ENCODE data around the gene NFIC. TPM values are rescaled to one million over a fixed set of nuclear protein-coding genes. Genes with fewer than 3 reads are reported as not detected.

NFIC gene
- total and polyA plus RNA-seq, 4 donors, result 12.8 to 100 (median 75.1) TPM

- TF ChIP-seq RAD21 (IDR thresholded peaks at IDR 0.05), result no peak
- TF ChIP-seq JUND (IDR thresholded peaks at IDR 0.05), result no peak
- no peak for TF ChIP-seq CTCF (IDR thresholded peaks at IDR 0.05; ENCODE audit: low read depth, low read length, missing input control)
- no peak for TF ChIP-seq NR2F2 (IDR thresholded peaks at IDR 0.05)
- TF ChIP-seq, protein P1, sequence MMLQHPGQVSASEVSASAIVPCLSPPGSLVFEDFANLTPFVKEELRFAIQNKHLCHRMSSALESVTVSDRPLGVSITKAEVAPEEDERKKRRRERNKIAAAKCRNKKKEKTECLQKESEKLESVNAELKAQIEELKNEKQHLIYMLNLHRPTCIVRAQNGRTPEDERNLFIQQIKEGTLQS (IDR thresholded peaks at IDR 0.05), result no peak
- TF ChIP-seq YY1 (IDR thresholded peaks at IDR 0.05), result no peak
- TF ChIP-seq FOXA2 (IDR thresholded peaks at IDR 0.05), result no peak
- no peak for TF ChIP-seq MAX (IDR thresholded peaks at IDR 0.05)
- no peak for TF ChIP-seq HNF4A (conservative IDR thresholded peaks at IDR 0.05)
- no peak for TF ChIP-seq EGR1 (IDR thresholded peaks at IDR 0.05; ENCODE audit: low read depth in 2 of 2)
- TF ChIP-seq SP1 (IDR thresholded peaks at IDR 0.05), result no peak
- no peak for TF ChIP-seq HNF4G (IDR thresholded peaks at IDR 0.05)
- TF ChIP-seq, protein P2, sequence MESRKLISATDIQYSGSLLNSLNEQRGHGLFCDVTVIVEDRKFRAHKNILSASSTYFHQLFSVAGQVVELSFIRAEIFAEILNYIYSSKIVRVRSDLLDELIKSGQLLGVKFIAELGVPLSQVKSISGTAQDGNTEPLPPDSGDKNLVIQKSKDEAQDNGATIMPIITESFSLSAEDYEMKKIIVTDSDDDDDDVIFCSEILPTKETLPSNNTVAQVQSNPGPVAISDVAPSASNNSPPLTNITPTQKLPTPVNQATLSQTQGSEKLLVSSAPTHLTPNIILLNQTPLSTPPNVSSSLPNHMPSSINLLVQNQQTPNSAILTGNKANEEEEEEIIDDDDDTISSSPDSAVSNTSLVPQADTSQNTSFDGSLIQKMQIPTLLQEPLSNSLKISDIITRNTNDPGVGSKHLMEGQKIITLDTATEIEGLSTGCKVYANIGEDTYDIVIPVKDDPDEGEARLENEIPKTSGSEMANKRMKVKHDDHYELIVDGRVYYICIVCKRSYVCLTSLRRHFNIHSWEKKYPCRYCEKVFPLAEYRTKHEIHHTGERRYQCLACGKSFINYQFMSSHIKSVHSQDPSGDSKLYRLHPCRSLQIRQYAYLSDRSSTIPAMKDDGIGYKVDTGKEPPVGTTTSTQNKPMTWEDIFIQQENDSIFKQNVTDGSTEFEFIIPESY (IDR thresholded peaks at IDR 0.05), result no peak
- no peak for TF ChIP-seq TAF1 (conservative IDR thresholded peaks at IDR 0.05)
- no peak for TF ChIP-seq RXRA (IDR thresholded peaks at IDR 0.05)
- TF ChIP-seq FOXA1 (IDR thresholded peaks at IDR 0.05), result no peak
- TF ChIP-seq GABPA (IDR thresholded peaks at IDR 0.05 in 1 of 2, conservative IDR thresholded peaks at IDR 0.05 in 1 of 2), result no peak
- TF ChIP-seq, protein P3, sequence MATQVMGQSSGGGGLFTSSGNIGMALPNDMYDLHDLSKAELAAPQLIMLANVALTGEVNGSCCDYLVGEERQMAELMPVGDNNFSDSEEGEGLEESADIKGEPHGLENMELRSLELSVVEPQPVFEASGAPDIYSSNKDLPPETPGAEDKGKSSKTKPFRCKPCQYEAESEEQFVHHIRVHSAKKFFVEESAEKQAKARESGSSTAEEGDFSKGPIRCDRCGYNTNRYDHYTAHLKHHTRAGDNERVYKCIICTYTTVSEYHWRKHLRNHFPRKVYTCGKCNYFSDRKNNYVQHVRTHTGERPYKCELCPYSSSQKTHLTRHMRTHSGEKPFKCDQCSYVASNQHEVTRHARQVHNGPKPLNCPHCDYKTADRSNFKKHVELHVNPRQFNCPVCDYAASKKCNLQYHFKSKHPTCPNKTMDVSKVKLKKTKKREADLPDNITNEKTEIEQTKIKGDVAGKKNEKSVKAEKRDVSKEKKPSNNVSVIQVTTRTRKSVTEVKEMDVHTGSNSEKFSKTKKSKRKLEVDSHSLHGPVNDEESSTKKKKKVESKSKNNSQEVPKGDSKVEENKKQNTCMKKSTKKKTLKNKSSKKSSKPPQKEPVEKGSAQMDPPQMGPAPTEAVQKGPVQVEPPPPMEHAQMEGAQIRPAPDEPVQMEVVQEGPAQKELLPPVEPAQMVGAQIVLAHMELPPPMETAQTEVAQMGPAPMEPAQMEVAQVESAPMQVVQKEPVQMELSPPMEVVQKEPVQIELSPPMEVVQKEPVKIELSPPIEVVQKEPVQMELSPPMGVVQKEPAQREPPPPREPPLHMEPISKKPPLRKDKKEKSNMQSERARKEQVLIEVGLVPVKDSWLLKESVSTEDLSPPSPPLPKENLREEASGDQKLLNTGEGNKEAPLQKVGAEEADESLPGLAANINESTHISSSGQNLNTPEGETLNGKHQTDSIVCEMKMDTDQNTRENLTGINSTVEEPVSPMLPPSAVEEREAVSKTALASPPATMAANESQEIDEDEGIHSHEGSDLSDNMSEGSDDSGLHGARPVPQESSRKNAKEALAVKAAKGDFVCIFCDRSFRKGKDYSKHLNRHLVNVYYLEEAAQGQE (IDR thresholded peaks at IDR 0.05), result no peak
- Histone ChIP-seq H3K36me3 (ENCODE audit: control insufficient read depth in 4 of 4, insufficient read depth in 3 of 4, low read depth in 1 of 4, low read length in 3 of 4) (no peaks in the 10 kb centered on the region), H3K9me3 (ENCODE audit: control insufficient read depth in 4 of 4, low read length in 3 of 4) (no peaks in the 10 kb centered on the region), H3K4me3 (ENCODE audit: low read depth in 1 of 3, low read length in 3 of 3) (no peak overlapping the region), H3K9ac (ENCODE audit: low read depth in 1 of 2, low read length in 2 of 2) (no peak overlapping the region), H3K27ac (ENCODE audit: low read depth in 1 of 2, low read length in 2 of 2) (no peak overlapping the region), H3K4me1 (ENCODE audit: control insufficient read depth in 4 of 4, insufficient read depth in 4 of 4, low read length in 3 of 4) (no peaks in the 10 kb centered on the region), H3K27me3 (ENCODE audit: control insufficient read depth in 4 of 4, insufficient read depth in 4 of 4, low read length in 3 of 4) (peaks cover 0 to 4% (median 0%) of the 10 kb centered on the region in 4 donors)
- DNase-seq (ENCODE audit: low spot score), result no peak
- 62% methylated on average over 29 of the region's 29 CpGs for WGBS
Observed at GRCh38 chr19:3320354-3320670, 46.1 kb upstream of the NFIC start.
